SK-N-SH (cell line): ENCODE measurements around the gene KLHL17. TPM values are rescaled to one million over a fixed set of nuclear protein-coding genes. Genes with fewer than 3 reads are reported as not detected.
A peak's percentile ranks its signal among the peaks of the same experiment; 100 is the strongest.

ENCODE experiments used
- CTCF ChIA-PET: fragments of 300-600, 350-600 bp; formaldehyde crosslinking; extraction: SDS; loops from one replicate; lab custom pipeline; 2021; lab: Yijun Ruan, JAX
- POLR2A ChIA-PET: fragments of 350-600 bp; sonication (Branson Sonifier 250); formaldehyde crosslinking; extraction: SDS; loops from one replicate; lab custom pipeline; 2020; ENCODE audit warnings: antibody characterized with exemption, inconsistent platforms; lab: Yijun Ruan, JAX
- DNase-seq: peaks from one replicate; pipeline ENCODE4 v3.0.0; 2012
- H2AFZ ChIP-seq: fragments of 200-600 bp; sonication (generic); 2 replicates; pipeline ENCODE4 v1.8.1; 2016; ENCODE audit warnings: antibody characterized with exemption, mild to moderate bottlenecking, low read depth
- H3F3A ChIP-seq: fragments of 200-600 bp; sonication (generic); replicated peaks from 2 replicates; pipeline ENCODE3; 2016; ENCODE audit warnings: antibody characterized with exemption, mild to moderate bottlenecking; ENCODE audit not compliant: insufficient read depth
- H3K27ac ChIP-seq, 2 experiments: fragments of 200-500 bp in 1 of 2; fragments of 200-600 bp in 1 of 2; sonication (Bioruptor generic) in 1 of 2; sonication (generic), shearing (Covaris generic) in 1 of 2; 2 replicates each; pipeline versions ENCODE4 v1.5.1 to v1.6.1; 2014 to 2016; ENCODE audit warnings: low read depth in 2 of 2, inconsistent platforms in 1 of 2, low read length in 1 of 2, mild to moderate bottlenecking in 1 of 2, mixed read lengths in 1 of 2
- H3K27me3 ChIP-seq: fragments of 200-600 bp; sonication (generic), shearing (Covaris generic); 2 replicates; pipeline ENCODE4 v1.6.1; 2016; ENCODE audit warnings: mixed run types; ENCODE audit not compliant: insufficient read depth
- H3K36me3 ChIP-seq, 2 experiments: fragments of 200-500 bp in 1 of 2; fragments of 200-600 bp in 1 of 2; sonication (Bioruptor generic) in 1 of 2; sonication (generic) in 1 of 2; replicated peaks in 1 of 2; 2 replicates each; pipeline versions ENCODE3 to v1.5.1; 2014 to 2016; ENCODE audit warnings: low read length in 1 of 2, mild to moderate bottlenecking in 1 of 2; ENCODE audit not compliant: insufficient read depth in 2 of 2, control insufficient read depth in 1 of 2
- H3K4me1 ChIP-seq, 2 experiments: fragments of 200-500 bp in 1 of 2; fragments of 200-600 bp in 1 of 2; sonication (Bioruptor generic) in 1 of 2; sonication (generic), shearing (Covaris generic) in 1 of 2; 2 replicates each; pipeline versions ENCODE4 v1.5.1 to v1.6.1; 2014 to 2016; ENCODE audit warnings: low read depth in 1 of 2, low read length in 1 of 2, mixed run types in 1 of 2; ENCODE audit not compliant: insufficient read depth in 2 of 2, control insufficient read depth in 1 of 2
- H3K4me2 ChIP-seq: fragments of 200-600 bp; sonication (generic), shearing (Covaris generic); 2 replicates; pipeline ENCODE4 v1.6.1; 2017; ENCODE audit warnings: mixed run types
- H3K4me3 ChIP-seq, 2 experiments: fragments of 200-500 bp in 1 of 2; fragments of 200-600 bp in 1 of 2; sonication (Bioruptor generic) in 1 of 2; sonication (generic), shearing (Covaris generic) in 1 of 2; 2 replicates each; pipeline versions ENCODE4 v1.5.1 to v1.8.1; 2014 to 2016; ENCODE audit warnings: low read depth in 2 of 2, inconsistent platforms in 1 of 2, low read length in 1 of 2, mild to moderate bottlenecking in 1 of 2, mixed read lengths in 1 of 2, moderate library complexity in 1 of 2
- H3K79me2 ChIP-seq: fragments of 200-600 bp; sonication (generic); 2 replicates; pipeline ENCODE4 v1.8.1; 2017; ENCODE audit warnings: mild to moderate bottlenecking; ENCODE audit not compliant: insufficient read depth
- H3K9ac ChIP-seq: fragments of 200-600 bp; sonication (generic); 2 replicates; pipeline ENCODE4 v1.6.1; 2017; ENCODE audit warnings: mixed run types
- H3K9me2 ChIP-seq: fragments of 200-600 bp; sonication (generic); 2 replicates; pipeline ENCODE4 v1.6.1; 2017; ENCODE audit warnings: mixed run types
- H3K9me3 ChIP-seq: fragments of 200-600 bp; sonication (generic); 2 replicates; pipeline ENCODE4 v1.6.1; 2017; ENCODE audit warnings: mixed run types, mild to moderate bottlenecking, moderate library complexity
- H4K20me1 ChIP-seq: fragments of 200-600 bp; sonication (generic); 2 replicates; pipeline ENCODE4 v1.6.1; 2017; ENCODE audit warnings: mild to moderate bottlenecking, mixed run types; ENCODE audit not compliant: insufficient read depth
- CHD2 ChIP-seq: fragments of 150-350 bp; IDR thresholded peaks from 2 replicates; pipeline ENCODE4 v1.6.1; 2018; ENCODE audit warnings: low read length; ENCODE audit not compliant: partially characterized antibody
- ELF1 ChIP-seq: IDR thresholded peaks from 2 replicates; pipeline ENCODE4 v1.4.0; 2012
- EP300 ChIP-seq, 2 experiments: IDR thresholded peaks; 2 replicates each; pipeline versions ENCODE4 v1.4.0 to v1.6.1; 2012; ENCODE audit warnings: borderline replicate concordance in 1 of 2, low read depth in 1 of 2, low read length in 1 of 2
- EZH2phosphoT487 ChIP-seq: fragments of 200-600 bp; sonication (generic); IDR thresholded peaks from 2 replicates; pipeline ENCODE4 v1.6.1; 2017; ENCODE audit warnings: low read depth, mixed run types, mild to moderate bottlenecking, antibody characterized with exemption, moderate library complexity, borderline replicate concordance
- FOSL2 ChIP-seq: IDR thresholded peaks from 2 replicates; pipeline ENCODE4 v1.4.0; 2012; ENCODE audit warnings: low read depth, mild to moderate bottlenecking, moderate library complexity, borderline replicate concordance
- FOXM1 ChIP-seq: IDR thresholded peaks from 2 replicates; pipeline ENCODE4 v1.4.0; 2012; ENCODE audit warnings: low read depth, mild to moderate bottlenecking
- JUND ChIP-seq: IDR thresholded peaks from 2 replicates; pipeline ENCODE4 v1.4.0; 2012
- NRF1 ChIP-seq: IDR thresholded peaks from 2 replicates; pipeline ENCODE4 v1.6.1; 2012; ENCODE audit warnings: low read depth, mild to moderate bottlenecking, low read length
- POLR2AphosphoS5 ChIP-seq: IDR thresholded peaks from 2 replicates; pipeline ENCODE4 v1.6.1; 2012; ENCODE audit warnings: low read depth, low read length
- RAD21 ChIP-seq: IDR thresholded peaks from 2 replicates; pipeline ENCODE4 v1.6.1; 2012; ENCODE audit warnings: mild to moderate bottlenecking, low read length
- RCOR1 ChIP-seq: fragments of 150-350 bp; IDR thresholded peaks from 2 replicates; pipeline ENCODE4 v1.6.1; 2017; ENCODE audit warnings: antibody characterized with exemption, low read length
- RXRA ChIP-seq: IDR thresholded peaks from 2 replicates; pipeline ENCODE4 v1.4.0; 2012; ENCODE audit warnings: low read depth, mild to moderate bottlenecking, borderline replicate concordance
- SMC3 ChIP-seq: IDR thresholded peaks from 2 replicates; pipeline ENCODE4 v1.6.1; 2012; ENCODE audit warnings: low read depth, low read length, improper control_type of control experiment
- TCF12 ChIP-seq: IDR thresholded peaks from 2 replicates; pipeline ENCODE4 v1.4.0; 2012
- TEAD4 ChIP-seq: IDR thresholded peaks from 2 replicates; pipeline ENCODE4 v1.4.0; 2012; ENCODE audit warnings: mild to moderate bottlenecking, borderline replicate concordance; ENCODE audit not compliant: insufficient read depth
- USF2 ChIP-seq: fragments of 150-350 bp; IDR thresholded peaks from 2 replicates; pipeline ENCODE4 v1.6.1; 2017; ENCODE audit warnings: antibody characterized with exemption, low read length, low read depth, borderline replicate concordance
- YY1 ChIP-seq: IDR thresholded peaks from 2 replicates; pipeline ENCODE4 v1.4.0; 2012; ENCODE audit warnings: low read depth, mild to moderate bottlenecking
- ZBTB33 ChIP-seq: IDR thresholded peaks from 2 replicates; pipeline ENCODE4 v1.4.0; 2012; ENCODE audit warnings: low read depth, borderline replicate concordance
- WGBS: methylation state at CpG from one replicate; pipeline ENCODE4 v1.1.6; 2017; ENCODE audit warnings: low lambda C conversion rate; 5-methylcytosine and 5-hydroxymethylcytosine counted together
- polyA plus RNA-seq, 3 experiments: library from polyadenylated mRNA; depleted of rRNA; stranded (reverse); fragments of >200 nt; gene quantifications; 2 replicates each; pipeline ENCODE4 v1.2.3, GENCODE V29; 2012
- TF ChIP-seq, protein P1 (sequence below): IDR thresholded peaks from 2 replicates; pipeline ENCODE4 v1.4.0; 2012; ENCODE audit warnings: low read depth
- TF ChIP-seq, protein P2 (sequence below): IDR thresholded peaks from 2 replicates; pipeline ENCODE4 v1.6.1; 2012; ENCODE audit warnings: mild to moderate bottlenecking, low read depth, low read length, moderate library complexity

Gene KLHL17
- polyA plus RNA-seq, 1 of the 3 experiments (the other 2 are of a cell fraction), result 27.3 TPM

GRCh38 chr1:1001057-1001783, 40.8 kb downstream of the KLHL17 start (continued):
- TF ChIP-seq ZBTB33 (no peak), RXRA (no peak), TEAD4 (no peak), JUND (no peak), SMC3 (no peak), ELF1 (no peak), EZH2phosphoT487 (no peak), NRF1 (no peak)
- TF ChIP-seq, protein P1, sequence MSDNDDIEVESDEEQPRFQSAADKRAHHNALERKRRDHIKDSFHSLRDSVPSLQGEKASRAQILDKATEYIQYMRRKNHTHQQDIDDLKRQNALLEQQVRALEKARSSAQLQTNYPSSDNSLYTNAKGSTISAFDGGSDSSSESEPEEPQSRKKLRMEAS, result no peak

DNA sequence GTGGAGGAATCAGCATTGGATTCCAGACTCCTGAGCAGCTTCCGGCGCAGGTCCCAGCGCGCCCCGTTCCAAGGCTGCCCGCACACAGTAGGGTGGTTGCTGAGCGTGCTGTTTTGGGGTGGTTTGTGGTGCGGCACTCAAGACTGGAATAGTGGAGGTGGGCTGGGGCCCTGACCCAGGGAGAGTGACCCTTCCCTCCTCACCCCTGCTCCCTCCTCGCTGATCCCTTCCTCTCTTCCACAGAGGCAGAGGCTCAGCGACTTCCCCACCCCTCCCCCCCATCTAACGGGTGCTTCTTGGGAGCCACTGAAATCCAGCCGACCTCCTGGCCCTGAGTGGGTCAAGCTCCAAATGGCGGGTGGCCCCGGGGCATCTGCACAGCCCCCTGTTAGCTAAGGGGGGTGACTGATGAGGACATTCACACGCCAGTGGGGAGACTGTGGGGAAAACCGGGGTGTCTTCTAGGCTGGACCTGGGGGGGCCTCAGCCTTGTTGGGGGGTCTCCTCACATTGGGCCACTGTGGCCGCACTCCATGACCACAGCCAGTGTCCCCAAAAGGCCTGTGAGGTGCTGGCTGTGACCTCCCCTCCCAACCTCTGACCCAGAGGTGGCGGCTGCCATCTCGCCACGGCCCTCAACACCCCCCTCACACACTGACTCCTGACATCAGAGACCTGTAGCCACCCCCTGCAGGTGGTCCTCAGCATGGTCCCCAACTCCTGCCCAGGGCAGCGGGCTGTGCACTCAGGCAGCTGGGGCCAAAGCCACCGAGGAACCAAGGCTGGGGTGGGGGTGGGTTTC, 43.4 kb downstream of the KLHL17 start:
- Histone ChIP-seq H3K36me3 (no peaks in the 10 kb centered on the region), H3K27me3 (peaks cover 12% of the 10 kb centered on the region; the same call in 1 of the 2 replicates), H3K4me1 (peaks cover 0 to 45% of the 10 kb centered on the region in 2 experiments; a peak in 1 of 4 replicates), H3K9me2 (no peaks in the 10 kb centered on the region), H2AFZ (no peak overlapping the region)
- TF ChIP-seq RXRA (no peak), TCF12 (no peak), USF2 (no peak), EP300 (IDR thresholded peaks at IDR 0.05; ENCODE audit: borderline replicate concordance in 1 of 2, low read depth in 1 of 2, low read length in 1 of 2) (no peak), RAD21 (no peak), CHD2 (no peak), RCOR1 (no peak), EZH2phosphoT487 (no peak), POLR2AphosphoS5 (no peak), YY1 (no peak), FOSL2 (no peak), ELF1 (no peak), FOXM1 (no peak)
- TF ChIP-seq, protein P2, sequence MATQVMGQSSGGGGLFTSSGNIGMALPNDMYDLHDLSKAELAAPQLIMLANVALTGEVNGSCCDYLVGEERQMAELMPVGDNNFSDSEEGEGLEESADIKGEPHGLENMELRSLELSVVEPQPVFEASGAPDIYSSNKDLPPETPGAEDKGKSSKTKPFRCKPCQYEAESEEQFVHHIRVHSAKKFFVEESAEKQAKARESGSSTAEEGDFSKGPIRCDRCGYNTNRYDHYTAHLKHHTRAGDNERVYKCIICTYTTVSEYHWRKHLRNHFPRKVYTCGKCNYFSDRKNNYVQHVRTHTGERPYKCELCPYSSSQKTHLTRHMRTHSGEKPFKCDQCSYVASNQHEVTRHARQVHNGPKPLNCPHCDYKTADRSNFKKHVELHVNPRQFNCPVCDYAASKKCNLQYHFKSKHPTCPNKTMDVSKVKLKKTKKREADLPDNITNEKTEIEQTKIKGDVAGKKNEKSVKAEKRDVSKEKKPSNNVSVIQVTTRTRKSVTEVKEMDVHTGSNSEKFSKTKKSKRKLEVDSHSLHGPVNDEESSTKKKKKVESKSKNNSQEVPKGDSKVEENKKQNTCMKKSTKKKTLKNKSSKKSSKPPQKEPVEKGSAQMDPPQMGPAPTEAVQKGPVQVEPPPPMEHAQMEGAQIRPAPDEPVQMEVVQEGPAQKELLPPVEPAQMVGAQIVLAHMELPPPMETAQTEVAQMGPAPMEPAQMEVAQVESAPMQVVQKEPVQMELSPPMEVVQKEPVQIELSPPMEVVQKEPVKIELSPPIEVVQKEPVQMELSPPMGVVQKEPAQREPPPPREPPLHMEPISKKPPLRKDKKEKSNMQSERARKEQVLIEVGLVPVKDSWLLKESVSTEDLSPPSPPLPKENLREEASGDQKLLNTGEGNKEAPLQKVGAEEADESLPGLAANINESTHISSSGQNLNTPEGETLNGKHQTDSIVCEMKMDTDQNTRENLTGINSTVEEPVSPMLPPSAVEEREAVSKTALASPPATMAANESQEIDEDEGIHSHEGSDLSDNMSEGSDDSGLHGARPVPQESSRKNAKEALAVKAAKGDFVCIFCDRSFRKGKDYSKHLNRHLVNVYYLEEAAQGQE, result no peak
- TF ChIP-seq, all 33 proteins: peak for 0
- CTCF ChIA-PET, result interaction anchor here (0.5 to 13.2 kb wide), 14 partner anchors 10 to 99 kb away, joined by 3 to 246 read pairs (median 16); partner anchors contain the start of genes AGRN, ISG15, NOC2L and PERM1
- Histone ChIP-seq H3K4me2 (no peak overlapping the region), H3F3A (no peaks in the 10 kb centered on the region), H3K79me2 (no peaks in the 10 kb centered on the region), H3K4me3 (no peak overlapping the region), H3K27ac (peak overlapping the region in 1 of 2 experiments; percentile 98; a peak in 2 of 4 replicates), H3K9me3 (no peaks in the 10 kb centered on the region), H4K20me1 (no peaks in the 10 kb centered on the region), H3K9ac (no peak overlapping the region)
- POLR2A ChIA-PET, result no interaction called here
- DNase-seq, result no peak
- 66% methylated on average over 4 of the region's 22 CpGs for WGBS
